Ectodermal cell (in vitro differentiated cells): ENCODE data around the gene VEGFB.
"Not testable (repeated sequence)": the region's sequence is repeated elsewhere in the genome, so short reads cannot be mapped to it uniquely, and the experiment has no call there.

Experiments used
- H3K27ac ChIP-seq: 2 replicates; pipeline ENCODE4 v1.7.0; 2013; ENCODE audit warnings: mild to moderate bottlenecking, low read depth, low read length; ENCODE audit not compliant: insufficient read depth, poor library complexity, severe bottlenecking
- H3K27me3 ChIP-seq: 2 replicates; pipeline ENCODE4 v1.7.0; 2013; ENCODE audit warnings: mild to moderate bottlenecking, low read length; ENCODE audit not compliant: insufficient read depth, control insufficient read depth, poor library complexity, severe bottlenecking
- H3K36me3 ChIP-seq: one replicate; pipeline ENCODE4 v1.7.0; 2013; ENCODE audit warnings: low read length; ENCODE audit not compliant: control insufficient read depth, insufficient read depth
- H3K4me1 ChIP-seq: one replicate; pipeline ENCODE4 v1.7.0; 2013; ENCODE audit warnings: low read length; ENCODE audit not compliant: control insufficient read depth, insufficient read depth
- H3K4me3 ChIP-seq: 2 replicates; pipeline ENCODE4 v1.7.0; 2013; ENCODE audit warnings: low read depth, low read length, control low read depth; ENCODE audit not compliant: insufficient read depth
- H3K9me3 ChIP-seq: 2 replicates; pipeline ENCODE4 v1.7.0; 2013; ENCODE audit warnings: mild to moderate bottlenecking, low read length, moderate library complexity; ENCODE audit not compliant: control insufficient read depth
- WGBS, 2 experiments: methylation state at CpG; one replicate each; pipeline ENCODE4 v1.1.7; 2013; ENCODE audit warnings: missing lambda C conversion rate in 2 of 2; 5-methylcytosine and 5-hydroxymethylcytosine counted together

Gene VEGFB

GRCh38 chr11:64241241-64241490, 6.8 kb downstream of the VEGFB start:
- Histone ChIP-seq H3K27ac (peak overlapping the region; percentile 90), H3K27me3 (no peaks in the 10 kb centered on the region), H3K36me3 (peaks cover 5% of the 10 kb centered on the region), H3K9me3 (no peaks in the 10 kb centered on the region), H3K4me3 (peak overlapping the region; percentile 88), H3K4me1 (peaks cover 22% of the 10 kb centered on the region)
- WGBS, 2 experiments: 1% methylated on average over 24 of the region's 24 CpGs

DNA sequence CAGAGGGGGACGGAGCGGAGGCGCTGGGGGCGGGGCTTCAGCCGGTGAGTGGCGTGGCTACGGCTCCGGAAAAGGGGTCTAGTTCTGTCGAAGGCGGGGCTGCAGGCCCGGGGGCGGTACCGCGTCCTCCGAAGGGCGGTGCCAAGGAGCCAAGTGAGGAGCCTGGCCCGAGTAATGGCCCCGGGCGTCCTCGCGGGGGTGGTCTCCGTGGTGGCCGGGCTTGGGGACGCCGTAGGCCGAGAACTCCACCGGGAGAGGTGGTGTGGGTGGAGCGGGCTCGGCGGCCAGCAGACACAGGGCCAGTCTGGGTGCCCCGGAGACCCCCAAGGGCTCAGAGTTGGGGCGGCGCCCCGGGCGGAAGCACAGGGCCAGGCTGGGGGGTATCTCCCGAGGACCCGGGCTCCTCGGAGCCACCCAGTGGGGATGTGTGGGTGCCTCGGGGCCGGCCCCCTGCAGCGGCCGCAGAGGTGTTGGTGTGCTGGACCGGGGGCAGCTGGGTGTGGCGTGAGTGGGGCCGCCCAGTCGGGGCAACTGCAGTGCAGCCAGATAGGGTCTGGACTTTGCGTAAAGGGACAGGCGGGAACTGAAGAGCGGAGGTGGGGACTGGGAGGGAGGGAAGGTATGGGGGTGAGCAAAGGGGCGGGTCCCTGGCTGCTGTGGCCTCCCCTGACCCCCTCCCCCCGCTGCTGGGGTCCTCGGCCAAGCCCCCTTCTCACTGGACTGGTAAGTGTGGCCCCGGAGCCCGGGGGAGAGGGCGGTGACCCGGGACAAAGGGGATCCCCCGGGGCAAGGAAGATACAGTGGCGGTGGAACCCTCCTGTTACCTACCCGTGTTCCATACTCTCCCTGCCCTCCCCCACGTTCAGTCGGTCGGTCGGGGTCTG, 7.3 kb downstream of the VEGFB start:
- 1% methylated on average over 63 of the region's 63 CpGs for WGBS, 2 experiments
- Histone ChIP-seq H3K27me3 (no peaks in the 10 kb centered on the region), H3K9me3 (no peaks in the 10 kb centered on the region), H3K27ac (peak overlapping the region; percentile 66), H3K4me1 (peaks cover 22% of the 10 kb centered on the region), H3K36me3 (peaks cover 5% of the 10 kb centered on the region), H3K4me3 (peak overlapping the region; percentile 88)

DNA sequence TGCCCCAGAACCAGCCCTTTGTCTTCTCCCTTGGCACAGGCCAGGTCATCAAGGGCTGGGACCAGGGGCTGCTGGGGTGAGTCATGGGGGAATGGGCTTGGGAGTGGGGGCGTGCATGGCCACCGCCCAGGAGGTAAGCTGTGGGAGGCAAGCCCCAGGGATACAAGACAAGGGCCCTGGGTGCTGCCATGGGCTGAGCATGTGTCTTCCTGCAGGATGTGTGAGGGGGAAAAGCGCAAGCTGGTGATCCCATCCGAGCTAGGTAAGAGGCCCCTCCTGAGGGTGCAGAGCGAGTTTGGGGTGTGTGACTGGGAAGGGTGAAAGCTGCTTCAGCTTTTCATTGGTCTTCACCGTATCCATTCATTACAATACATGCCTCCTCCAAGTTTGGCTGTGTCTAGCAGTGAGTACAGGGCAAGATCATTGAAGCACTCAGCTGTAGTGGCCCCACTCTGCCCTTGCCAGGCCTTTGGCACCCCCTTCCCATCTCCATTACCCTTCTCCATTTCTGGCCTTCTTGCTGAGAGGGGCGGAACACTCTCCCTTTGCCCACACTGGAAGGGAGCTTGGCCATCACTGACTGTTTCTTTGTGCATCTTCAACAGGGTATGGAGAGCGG, 9.0 kb downstream of the VEGFB start:
- Histone ChIP-seq H3K9me3 (no peaks in the 10 kb centered on the region), H3K27ac (no peak overlapping the region), H3K4me3 (no peak overlapping the region), H3K27me3 (peaks cover 7% of the 10 kb centered on the region), H3K4me1 (peaks cover 28% of the 10 kb centered on the region), H3K36me3 (peaks cover 5% of the 10 kb centered on the region)
- WGBS, 2 experiments: 91 to 93% methylated on average over 8 of the region's 8 CpGs

- Histone ChIP-seq H3K4me1 (peaks cover 28% of the 10 kb centered on the region), H3K9me3 (no peaks in the 10 kb centered on the region), H3K27ac (no peak overlapping the region), H3K4me3 (no peak overlapping the region), H3K36me3 (peaks cover 5% of the 10 kb centered on the region), H3K27me3 (peaks cover 7% of the 10 kb centered on the region)
- WGBS, 2 experiments: 72 to 81% methylated on average over 5 of the region's 5 CpGs
Observed at GRCh38 chr11:64244107-64244506, 9.7 kb downstream of the VEGFB start.

- H3K27me3 ChIP-seq: peaks cover 7% of the 10 kb centered on the region
- 80 to 85% methylated on average over 6 of the region's 6 CpGs for WGBS, 2 experiments
- peak overlapping the region; percentile 76 for H3K4me3 ChIP-seq
- peaks cover 5% of the 10 kb centered on the region for H3K36me3 ChIP-seq
- peaks cover 28% of the 10 kb centered on the region for H3K4me1 ChIP-seq
- no peaks in the 10 kb centered on the region for H3K9me3 ChIP-seq
- no peak overlapping the region for H3K27ac ChIP-seq
Observed at GRCh38 chr11:64244966-64245365, 10.6 kb downstream of the VEGFB start.

- 39 to 47% methylated on average over 4 to 6 of the region's 6 CpGs for WGBS, 2 experiments
- H3K36me3 ChIP-seq: peaks cover 5% of the 10 kb centered on the region
- H3K9me3 ChIP-seq: no peaks in the 10 kb centered on the region
- H3K27me3 ChIP-seq: peaks cover 7% of the 10 kb centered on the region
- peaks cover 26% of the 10 kb centered on the region for H3K4me1 ChIP-seq
- H3K4me3 ChIP-seq: peak overlapping the region; percentile 76
- H3K27ac ChIP-seq: no peak overlapping the region
Observed at GRCh38 chr11:64245401-64245796, 11.0 kb downstream of the VEGFB start.

- Histone ChIP-seq H3K27ac (no peak overlapping the region), H3K9me3 (no peaks in the 10 kb centered on the region), H3K36me3 (peaks cover 5% of the 10 kb centered on the region), H3K4me3 (peak overlapping the region; percentile 76), H3K27me3 (peaks cover 10% of the 10 kb centered on the region), H3K4me1 (peaks cover 32% of the 10 kb centered on the region)
- 1% methylated on average over 46 of the region's 46 CpGs for WGBS, 2 experiments
Observed at GRCh38 chr11:64245797-64246620, 11.6 kb downstream of the VEGFB start.

- Histone ChIP-seq H3K4me1 (peaks cover 32% of the 10 kb centered on the region), H3K4me3 (peak overlapping the region; percentile 77), H3K27me3 (peaks cover 10% of the 10 kb centered on the region)
- H3K9me3 ChIP-seq, H3K36me3 ChIP-seq, H3K27ac ChIP-seq: not testable (repeated sequence)
- 0% methylated on average over 43 of the region's 43 CpGs for WGBS, 2 experiments
Observed at GRCh38 chr11:64246621-64246870, 12.2 kb downstream of the VEGFB start.

DNA sequence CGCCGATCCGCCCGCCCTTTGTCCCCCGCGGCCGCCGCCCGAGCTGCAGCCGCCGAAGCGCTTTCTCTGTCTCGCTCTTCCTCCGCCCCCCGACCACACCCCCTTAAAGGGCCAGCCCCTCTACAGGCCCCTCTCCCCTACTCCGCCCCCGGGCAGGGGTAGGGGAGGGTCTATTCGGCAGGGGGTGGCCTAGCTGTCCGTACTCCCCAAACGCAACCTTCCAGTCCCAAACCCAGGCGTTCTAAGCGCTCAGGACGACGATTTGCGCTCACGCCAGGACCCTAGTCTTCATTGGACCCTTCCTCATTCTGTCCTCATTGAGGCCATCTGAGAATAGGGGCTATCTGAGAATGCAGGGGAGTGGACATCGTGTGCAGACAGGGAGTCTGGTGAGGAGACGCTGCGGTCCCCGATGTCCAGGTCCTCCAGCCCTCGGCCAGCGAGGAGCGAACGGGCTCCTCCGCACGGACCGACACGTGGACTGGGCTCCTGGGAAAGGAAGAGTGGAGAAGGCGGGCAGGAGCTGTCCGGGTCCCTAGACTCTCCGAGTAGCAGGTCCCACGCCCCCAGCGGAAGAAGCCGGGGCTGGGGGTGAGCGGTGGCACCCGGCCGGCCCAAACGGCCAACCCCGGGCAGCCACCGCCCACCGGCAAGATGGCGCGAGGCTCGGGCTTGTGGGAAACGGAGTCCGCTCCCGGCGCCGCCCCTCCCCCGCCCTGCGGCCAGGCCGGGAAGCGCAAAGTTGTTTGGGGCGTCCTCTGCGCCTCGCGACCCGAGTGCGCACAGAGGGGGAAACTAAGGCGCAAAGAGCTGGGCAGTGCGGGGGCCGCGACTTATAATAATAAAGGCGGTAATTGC, 12.7 kb downstream of the VEGFB start, which contains the start of gene PPP1R14B:
PPP1R14B (minus strand) TSS at position 73 of the 858 bp plus-strand sequence. CDS start 270 bp downstream, outside the sequence.
- peaks cover 10% of the 10 kb centered on the region for H3K27me3 ChIP-seq
- peak within 1 kb of the TSS; percentile 86 for H3K27ac ChIP-seq
- H3K4me1 ChIP-seq: peaks cover 31% of the 10 kb centered on the region
- H3K36me3 ChIP-seq: peaks cover 5% of the 10 kb centered on the region
- no peaks in the 10 kb centered on the region for H3K9me3 ChIP-seq
- peak within 1 kb of the TSS; percentile 77 for H3K4me3 ChIP-seq
- WGBS, 2 experiments: 0% methylated on average over 69 to 74 of the region's 74 CpGs
